EL (cell line): ENCODE results near the gene IFT57.
"Not testable (repeated sequence)": the region's sequence is repeated elsewhere in the genome, so short reads cannot be mapped to it uniquely, and the experiment has no call there.

Experiments used
- DNase-seq: peaks from one replicate; pipeline ENCODE4 v3.0.0-alpha.2; 2016

Gene IFT57

DNA sequence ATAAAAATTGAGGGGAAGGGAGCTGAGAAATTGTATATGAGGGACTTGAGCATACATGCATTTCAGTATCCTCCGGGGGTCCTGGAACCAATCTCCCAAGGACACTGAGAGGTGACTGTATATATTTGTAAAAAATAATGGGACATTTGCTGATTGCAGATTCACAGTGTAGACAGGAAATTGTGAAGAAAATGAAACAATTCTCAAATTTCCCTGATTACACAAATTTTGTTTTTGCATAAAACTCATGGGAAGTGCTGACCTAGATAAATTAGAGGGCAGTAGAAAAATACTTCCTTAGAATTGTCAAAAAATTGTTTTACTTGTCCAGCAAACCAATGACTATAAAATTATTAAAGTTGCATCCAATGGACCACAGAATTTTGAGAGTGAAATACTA lies 64.0 kb downstream of the IFT57 start:
- no peak for DNase-seq

DNA sequence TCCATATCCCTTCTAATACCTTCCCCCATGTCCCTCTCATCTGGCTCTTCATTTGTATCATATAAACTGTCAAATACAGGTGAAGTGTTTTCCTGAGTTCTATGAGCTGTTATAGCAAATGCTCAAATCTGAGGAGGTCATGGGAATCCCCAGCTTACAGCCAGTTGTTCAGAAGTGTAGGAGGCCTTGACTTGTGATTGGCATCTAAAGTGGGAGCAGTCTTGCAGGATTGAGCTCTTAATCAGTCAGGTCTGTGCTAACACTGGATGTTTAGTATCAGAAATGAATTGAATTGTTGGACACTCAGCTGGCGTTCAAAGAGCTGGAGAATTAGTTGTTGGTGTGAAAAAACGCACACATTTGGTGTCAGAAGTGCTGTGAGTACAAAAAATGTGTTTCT lies 65.0 kb downstream of the IFT57 start:
- DNase-seq = no peak

DNA sequence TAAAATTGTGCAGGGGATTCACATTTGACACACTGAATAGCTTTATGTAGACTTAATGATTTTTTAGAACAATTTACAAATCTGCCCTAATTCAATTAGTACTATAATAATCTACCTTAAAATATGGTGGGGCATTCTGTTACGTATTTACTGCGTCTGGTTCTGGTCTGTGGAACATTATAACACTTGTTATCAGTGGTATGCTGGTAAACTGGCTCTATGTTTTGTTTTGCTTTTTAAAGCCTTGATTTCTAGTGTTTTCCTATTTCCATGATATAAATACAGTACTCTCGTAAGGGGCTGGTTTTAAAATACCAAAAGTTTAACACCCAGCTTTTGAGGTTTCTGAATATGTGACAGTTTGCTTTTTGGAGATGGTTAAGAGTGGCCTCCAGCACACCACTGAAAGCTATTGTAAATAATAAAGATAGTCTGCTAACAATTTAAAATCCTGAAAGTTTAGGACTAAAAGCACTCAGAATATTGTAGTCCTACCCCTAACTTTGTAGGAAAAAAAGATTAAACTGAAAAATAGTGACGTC lies 65.8 kb downstream of the IFT57 start:
- no peak for DNase-seq

DNA sequence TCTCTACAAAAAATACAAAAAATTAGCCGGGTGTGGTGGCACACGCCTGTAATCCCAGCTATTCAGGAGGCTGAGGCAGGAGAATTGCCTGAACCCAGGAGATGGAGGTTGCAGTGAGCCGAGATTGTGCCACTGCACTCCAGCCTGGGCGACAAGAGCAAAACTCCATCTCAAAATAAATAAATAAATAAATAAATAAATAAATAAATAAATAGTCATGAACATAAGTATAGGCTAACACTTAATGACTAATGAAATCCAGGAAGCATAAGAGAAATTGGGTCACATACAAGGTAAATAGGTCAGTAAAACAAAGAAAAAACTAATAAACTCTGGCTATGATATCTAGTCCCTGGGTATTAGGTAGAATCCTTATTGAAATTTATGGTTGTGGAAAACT lies 66.6 kb downstream of the IFT57 start:
- DNase-seq = not testable (repeated sequence)

DNA sequence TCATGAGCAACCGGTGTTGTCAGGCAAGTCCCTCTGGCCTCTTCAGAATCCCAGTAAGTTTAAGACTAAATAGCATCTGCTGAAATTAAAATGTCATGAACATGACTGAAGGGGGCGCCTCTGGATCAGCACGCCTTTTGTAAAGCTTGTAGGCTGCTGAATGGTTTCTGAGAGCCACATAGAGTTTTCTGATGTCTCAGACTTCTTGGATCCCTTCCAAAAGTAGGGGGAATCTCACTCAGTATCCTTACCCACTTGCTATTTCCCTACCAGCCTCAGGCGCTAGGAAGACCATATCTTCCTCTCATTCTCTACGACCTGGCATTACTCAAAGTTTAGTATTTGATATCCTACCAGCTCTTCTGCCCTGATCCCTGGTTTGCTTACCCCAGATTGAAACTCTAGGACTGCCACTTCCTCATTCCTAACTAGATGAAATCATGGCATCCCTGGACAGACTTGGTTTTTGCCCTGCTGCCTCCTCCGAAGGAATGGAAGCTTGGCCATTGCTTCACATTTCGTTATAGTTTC lies 68.7 kb downstream of the IFT57 start:
- peak; percentile 84 for DNase-seq

DNA sequence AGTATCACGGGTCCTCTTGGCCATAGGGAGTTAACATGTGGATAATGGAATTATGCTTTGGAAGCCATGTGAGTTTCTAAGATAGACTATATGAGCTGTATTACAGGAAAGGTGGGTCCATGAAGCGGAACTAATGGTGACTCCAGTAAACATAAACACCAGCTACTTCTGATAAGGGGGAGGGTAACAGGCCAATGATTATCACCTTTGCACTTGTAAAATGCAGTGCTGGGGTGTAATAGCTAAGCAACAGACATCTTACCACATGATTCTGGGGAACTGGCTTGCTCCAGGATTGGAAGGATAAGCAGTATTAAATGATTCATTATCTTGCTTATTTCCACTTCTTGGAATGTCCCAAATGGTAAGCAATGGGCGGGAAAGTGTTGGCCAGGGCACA lies 70.0 kb downstream of the IFT57 start:
- no peak for DNase-seq

DNA sequence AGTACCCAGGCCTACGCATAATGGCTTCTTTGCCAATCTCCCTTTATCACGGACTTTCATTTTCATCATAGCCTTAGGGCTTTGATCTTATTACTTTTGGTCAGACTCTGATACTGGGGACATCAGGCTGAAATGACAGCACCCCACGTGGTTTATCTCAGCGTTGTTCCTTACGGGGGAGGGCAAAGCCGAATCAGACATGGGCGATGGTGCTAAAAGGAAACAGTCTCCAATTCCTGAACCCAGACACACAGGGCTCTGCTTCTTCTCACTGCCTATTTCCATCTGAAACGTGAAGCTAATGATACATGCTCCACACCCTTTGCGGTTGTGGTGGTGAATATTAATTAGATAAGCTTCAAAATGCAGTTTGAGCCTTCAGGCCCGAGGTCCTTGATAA lies 72.0 kb downstream of the IFT57 start:
- no peak for DNase-seq

DNA sequence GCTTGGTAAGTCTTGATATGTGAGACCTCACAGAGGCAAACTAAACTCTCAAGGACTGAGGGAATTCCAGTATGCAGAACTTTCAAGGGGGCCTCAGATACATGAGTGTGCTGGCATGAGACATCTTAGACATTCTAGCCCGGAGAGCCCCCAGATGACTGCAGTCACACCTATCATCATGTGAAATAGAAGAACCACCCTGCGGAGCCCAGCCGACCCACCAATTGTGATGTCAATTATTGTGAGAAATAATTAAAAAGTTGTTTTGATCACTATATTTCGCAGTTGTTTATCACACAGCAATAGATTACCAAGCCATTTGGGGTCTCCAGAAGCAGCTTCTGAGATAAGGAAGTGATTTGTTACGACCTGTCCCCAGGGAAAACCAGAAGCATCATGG lies 76.1 kb downstream of the IFT57 start:
- DNase-seq = no peak

DNA sequence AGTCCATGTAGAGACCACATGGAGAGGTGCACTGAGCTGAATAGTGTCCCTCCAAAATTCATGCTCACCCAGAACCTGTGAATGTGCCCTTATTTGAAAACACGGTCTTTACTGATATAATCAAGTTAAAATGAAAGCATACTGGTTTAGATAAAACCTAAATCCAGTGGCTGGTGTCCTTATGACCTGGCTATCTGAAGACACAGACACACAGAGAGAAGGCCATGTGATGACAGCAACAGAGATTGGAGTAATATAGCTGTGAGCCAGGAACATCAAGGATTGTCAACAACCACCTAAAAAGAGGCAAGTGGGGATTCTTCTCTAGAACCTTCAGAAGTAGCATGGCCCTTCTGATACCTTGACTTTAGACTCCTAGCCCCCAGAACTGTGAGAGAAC lies 76.6 kb downstream of the IFT57 start:
- DNase-seq = no peak

DNA sequence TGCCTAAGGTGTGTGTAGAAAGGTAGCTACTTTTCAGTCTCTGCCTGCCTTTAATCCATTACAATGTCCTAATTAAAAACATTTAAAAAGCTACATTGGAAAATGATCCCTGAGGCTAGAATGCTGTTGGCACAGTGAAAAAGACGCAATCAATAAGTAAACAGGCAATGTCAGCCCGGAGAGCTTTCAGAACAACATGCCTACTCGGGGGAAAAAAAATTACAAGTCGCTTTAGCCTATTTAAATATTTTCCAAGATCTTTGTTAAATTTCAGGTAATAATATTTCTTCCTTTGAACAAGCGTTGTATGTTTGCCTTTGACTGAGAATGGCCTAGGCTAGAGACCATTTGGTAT lies 84.8 kb downstream of the IFT57 start:
- no peak for DNase-seq

DNA sequence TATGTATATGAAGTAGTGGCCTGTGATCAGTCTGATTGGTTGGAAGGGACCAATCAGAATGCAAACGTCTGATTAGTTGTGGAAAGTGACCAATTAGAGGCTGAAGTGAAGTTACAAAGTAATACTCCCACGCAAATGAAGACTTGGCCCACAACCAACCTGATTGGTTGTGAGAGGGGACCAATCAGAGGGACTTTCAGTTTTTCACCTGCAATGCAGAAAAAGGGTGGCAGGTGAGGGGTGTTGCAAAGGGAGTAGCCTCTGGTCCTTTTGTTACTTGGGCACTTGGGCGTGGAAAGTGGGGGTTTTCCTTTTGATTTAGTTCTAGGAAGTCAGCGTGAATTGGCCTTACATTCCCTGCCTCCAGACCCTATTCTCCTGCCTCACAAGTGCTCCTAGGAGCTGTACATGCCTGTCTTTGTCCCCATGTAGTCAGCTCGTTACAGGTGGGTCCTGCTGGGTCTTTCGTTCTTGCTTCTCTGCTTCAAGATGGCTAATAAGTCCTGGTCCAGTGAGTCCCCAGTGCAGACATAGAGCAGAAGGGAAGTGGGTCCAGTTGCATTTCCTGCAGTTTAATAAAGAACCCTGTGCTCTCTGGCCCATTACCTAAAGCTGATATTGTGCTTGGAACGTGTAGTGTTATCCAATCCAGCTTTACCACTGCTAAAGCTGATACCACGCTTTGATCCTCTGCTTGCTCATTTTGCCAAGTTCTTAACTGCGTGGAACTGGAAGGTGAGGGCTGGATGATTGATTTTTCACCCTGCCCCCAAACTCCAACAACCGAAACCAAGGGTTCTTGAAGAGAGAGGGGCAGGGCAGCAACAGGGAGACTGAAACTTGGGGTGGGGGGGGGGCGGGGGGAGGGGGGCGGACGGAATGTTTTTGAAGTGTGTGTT lies 85.4 kb downstream of the IFT57 start:
- DNase-seq = no peak

DNA sequence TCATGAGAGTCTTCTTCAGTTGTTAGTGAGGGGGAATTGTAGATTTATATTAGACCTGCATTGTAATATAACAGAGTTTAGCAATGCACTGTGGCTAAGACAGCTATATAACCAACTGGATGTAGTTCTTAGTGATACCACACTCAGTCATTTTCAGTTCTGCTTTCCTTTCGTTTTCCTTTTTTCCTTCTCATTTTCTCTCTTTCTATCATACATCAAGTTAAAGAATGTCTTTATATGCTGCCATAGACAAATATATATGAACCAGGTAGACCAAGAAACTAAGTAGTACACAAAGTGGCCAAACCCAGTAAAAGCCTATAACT lies 87.7 kb downstream of the IFT57 start:
- DNase-seq = no peak

DNA sequence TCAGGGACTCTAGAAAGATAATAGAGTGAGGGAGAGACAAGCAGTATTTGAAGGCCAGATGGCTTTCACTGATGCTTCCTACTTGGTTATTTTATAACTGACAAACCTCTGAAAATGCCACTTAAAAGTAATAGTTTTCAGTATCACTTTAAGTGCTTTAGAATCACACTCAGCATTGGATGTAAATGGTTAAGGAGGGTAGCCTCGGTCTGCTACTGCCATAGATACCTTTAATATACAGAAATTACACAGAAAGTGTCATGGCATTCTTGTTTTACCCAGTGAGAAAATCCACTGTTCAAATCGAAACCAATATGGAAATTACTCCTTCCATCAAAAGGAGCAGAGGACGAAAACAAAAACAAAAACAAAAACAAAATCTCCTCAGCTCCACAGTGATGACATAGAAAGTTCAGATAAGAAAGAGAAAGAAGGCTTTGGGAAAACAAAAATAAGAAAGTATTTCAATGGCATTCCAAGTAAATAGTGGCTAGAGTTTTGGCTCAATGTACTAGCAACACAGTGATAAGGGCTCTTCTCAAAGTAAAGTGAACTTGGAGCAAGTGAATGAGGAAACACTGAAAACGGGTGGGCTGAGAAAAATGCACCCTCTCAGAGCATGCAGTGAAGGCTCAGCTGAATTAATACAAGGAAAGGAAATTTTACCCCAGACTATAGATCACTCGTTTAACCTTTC lies 88.2 kb downstream of the IFT57 start:
- no peak for DNase-seq

DNA sequence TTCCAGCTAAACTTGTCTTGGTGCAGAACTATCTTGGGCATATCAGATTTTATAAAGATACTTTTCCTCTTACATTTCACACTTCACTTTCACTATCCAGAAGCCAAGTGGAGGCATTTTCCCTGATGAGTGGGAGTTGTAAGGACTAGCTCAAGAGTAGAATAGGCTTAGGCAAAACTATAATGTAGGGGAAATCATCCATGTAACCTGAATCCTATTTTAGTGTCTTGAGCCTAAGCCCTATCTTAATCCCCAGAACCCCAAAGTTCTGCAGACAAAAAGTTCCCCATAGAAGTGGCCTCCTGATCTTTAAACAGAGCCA lies 89.2 kb downstream of the IFT57 start:
- no peak for DNase-seq

DNA sequence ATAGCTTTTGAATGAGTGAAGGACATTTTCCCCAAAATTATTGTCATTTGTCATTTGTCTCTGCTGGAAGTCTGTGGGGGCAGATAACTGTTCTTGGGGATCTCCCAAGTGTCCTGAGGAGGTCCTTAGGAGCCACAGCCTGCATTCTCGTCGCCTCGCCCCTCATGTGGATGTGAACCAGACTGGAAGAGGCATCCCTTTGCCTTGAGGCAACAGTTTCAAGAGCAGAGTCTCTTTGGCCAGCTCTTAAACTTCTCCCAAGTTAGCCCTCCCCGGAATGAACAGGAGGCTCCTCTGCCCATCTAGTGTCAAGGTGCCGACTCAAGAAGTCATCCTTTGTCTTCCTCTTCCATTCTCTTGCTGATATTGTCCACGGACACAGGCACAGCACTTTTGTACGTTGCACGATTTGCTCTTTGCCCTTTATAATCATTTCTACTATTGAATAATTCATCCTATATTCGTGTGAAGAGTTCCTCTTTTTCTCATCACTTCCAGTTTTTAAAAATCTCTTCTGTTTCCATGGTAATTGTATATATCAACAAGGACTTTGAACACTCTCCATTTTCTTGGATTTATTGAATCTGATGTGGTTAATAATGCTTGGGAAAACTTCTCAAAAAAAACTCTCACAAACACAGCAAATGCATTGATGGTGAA lies 90.6 kb downstream of the IFT57 start:
- peak; percentile 49 for DNase-seq

DNA sequence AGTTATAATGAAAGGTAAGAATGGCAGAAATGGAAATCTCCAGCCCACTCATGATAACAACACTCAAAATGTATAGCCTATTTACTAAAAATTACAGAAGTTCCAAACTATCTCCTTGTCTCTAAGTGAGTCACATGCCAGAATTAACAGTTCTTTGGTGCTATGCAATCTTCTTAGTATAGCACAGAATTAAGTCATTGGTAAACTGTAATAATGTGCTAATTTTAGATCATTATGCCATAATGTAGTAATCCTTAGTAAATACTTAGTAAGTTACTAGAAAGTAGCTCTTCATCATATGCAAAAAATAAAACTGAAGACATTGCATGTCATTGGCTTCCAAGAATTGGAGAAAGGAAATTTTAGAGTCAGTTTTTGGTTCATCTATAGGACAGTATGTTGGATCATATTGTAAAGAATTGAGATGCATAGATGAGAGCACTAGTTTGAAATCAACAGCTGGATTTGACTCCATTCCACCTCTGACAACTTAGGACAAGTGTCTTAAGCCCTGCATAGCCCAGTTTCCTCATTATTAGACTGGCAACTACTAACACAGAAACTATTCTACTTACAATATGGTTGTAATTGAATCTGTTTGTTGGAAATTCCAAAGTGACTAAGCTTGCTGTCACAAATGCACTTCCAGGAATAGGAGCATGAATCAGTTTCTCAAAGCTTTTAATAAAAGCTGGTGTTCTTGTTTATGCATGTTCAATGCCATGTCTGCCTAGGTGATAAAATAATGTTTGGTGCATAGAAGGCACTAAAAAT lies 91.3 kb downstream of the IFT57 start:
- peak; percentile 86 for DNase-seq

DNA sequence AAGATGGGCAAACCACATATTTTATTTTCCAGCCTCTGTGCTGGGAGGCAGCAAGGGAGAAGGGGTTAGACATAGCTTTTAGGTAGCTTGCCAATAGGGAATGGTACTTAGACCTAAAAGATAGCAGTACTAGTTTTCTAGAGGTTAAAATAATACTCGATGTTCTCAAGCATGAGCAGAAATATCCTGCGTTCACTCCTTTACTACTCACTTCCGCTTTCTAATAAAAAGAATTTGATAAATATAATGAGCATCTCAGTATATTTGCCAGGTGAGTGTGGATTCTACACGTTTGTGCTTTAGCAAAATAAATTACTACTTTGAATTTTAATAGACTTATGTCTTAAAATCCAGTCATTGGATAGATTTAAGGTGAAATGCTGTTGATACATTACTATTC lies 92.0 kb downstream of the IFT57 start:
- DNase-seq = no peak

DNA sequence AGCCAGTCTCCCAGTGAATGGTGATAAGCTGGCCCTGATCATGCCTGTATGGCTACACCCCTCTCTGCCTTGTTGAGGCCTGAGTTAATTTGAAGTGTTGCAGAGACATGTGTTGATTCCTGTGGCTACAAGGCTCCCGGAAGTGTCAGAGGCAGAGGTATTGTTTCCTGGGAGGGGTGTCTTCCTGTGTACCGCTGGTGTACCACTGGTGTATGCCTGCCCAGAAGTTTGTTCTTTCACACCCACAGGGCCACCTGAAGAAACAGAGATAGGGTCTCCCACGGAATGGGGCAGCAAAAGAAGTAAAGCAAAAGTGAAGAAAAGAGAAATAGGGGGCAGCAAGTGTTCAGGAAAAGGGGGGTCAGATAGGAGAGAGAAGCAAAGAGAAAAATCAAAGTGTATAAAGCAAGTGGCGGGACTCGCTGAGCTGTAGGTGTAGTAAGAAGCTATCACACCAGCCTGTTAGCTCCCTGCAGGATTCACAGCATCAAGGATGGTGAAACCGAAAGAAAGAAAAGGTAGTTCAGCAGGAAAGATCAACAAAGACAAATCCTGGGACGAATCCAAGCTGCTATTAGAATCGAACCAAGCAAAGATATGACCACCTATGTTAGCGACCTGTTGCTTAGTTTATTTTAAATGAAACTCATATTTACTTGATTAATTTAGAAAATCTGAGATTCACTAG lies 94.8 kb downstream of the IFT57 start:
- no peak for DNase-seq

DNA sequence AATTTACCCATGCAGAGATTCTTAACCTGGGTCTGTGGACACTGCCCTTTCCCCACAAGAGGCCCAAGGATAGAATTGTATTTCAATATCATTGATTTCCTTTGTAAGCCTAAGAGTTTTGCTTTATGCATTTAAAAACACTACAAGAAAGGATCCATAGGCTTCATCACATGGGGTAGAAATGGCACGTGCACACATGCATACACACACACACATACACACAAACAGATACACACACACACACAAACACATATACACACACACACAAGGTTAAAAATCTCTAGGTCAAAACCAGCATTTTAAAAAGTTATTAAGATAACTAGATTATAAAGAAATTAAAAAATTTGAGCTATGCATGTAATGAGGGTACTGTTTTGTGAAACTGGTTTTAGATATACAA lies 95.9 kb downstream of the IFT57 start:
- DNase-seq = no peak

DNA sequence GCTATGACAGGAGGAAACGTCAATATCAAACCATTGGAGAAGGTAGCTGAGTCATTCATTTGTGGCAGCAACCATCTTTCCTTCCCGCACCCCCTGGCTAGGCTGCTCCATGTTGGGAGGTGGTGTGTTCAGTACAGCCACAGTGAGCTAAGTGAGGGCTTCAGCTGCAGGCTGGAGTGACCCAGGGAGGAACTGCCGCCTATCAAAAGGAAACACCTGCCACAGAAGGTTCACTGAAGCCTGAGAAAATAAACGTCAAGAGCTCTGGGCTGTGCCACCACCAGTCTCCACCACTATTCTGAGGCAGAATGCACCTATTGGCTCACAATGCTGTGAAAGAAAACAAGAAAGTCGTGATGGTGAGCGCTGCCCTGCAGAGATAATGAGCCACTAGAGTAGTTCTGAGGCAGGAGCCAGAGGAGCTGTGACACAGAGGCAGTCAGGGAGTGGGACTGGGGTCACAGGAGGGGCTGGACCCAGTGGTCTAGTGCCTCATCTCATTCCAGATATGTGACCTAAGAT lies 96.6 kb downstream of the IFT57 start:
- DNase-seq = no peak

DNA sequence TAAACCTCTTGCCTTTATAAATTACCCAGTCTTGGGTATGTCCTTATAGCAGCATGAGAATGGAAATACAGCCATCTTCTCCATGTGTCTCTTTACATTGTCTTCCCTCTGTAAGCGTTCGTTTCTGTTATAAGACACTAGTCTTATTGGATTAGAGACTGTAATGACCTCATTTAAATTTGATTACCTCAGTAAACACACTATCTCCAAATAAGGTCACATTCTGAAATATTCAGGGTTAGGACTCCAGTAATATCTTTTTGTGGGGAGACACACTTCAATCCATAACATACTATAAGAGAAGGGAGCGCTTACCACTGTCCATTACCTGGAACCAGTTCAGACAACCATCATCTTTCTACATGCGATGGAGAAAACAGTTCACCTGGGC lies 97.1 kb downstream of the IFT57 start:
- DNase-seq = no peak
